HepG2 (cell line): ENCODE results near the gene TMPRSS11E.

Experiments used
- JUN ChIP-seq: sonication (generic); formaldehyde crosslinking; IDR thresholded peaks from 2 replicates; pipeline ENCODE4 v1.4.0; 2020; ENCODE audit warnings: mild to moderate bottlenecking, missing genetic modification reagents
- MBD4 ChIP-seq: IDR thresholded peaks from 2 replicates; pipeline ENCODE4 v1.6.1; 2012; ENCODE audit warnings: low read length, inconsistent platforms, borderline replicate concordance
- MTA3 ChIP-seq: sonication (generic); formaldehyde crosslinking; IDR thresholded peaks from 2 replicates; pipeline ENCODE4 v1.4.0; 2020; ENCODE audit warnings: missing genetic modification reagents
- POLR2AphosphoS5 ChIP-seq: IDR thresholded peaks from 2 replicates; pipeline ENCODE4 v1.6.1; 2012; ENCODE audit warnings: low read depth, low read length
- ZNF224 ChIP-seq: sonication (generic); formaldehyde crosslinking; IDR thresholded peaks from 2 replicates; pipeline ENCODE4 v1.5.0; 2020; ENCODE audit warnings: mild to moderate bottlenecking, missing genetic modification reagents
- ZZZ3 ChIP-seq: sonication (generic); formaldehyde crosslinking; IDR thresholded peaks from 2 replicates; pipeline ENCODE4 v1.4.0; 2020; ENCODE audit warnings: missing genetic modification reagents, mild to moderate bottlenecking, borderline replicate concordance

DNA sequence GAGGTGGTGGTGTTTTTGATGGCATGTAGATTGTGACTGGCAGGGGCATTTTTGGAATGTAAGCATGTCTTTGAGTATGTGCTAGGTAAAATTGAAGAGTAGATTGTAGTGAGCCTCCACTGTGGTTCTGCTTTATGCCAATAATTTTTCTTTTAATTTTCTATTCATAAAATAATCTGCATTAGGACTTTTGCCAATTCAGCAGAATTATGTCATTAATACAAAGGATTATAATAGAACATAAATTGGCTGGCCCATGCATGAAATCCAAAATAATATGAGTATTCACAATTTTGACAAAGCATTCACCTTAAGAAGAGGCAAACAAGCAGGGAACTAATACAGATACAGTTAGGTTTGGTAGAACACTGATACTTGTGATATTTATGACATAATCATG lies 14.9 kb upstream of the TMPRSS11E start:
- TF ChIP-seq JUN (CRISPR knock-in tag) (no peak), MBD4 (no peak), MTA3 (CRISPR knock-in tag) (no peak), ZZZ3 (CRISPR knock-in tag) (no peak), POLR2AphosphoS5 (no peak), ZNF224 (CRISPR knock-in tag) (no peak)
